Frontal cortex (tissue), 4 donors: ENCODE measurements around the gene IRAG1. TPM values are rescaled to one million over a fixed set of nuclear protein-coding genes. Genes with fewer than 3 reads are reported as not detected.
A peak's percentile ranks its signal among the peaks of the same experiment; 100 is the strongest.

Source experiments
- DNase-seq, 2 donors: peaks; one replicate each; pipeline ENCODE4 v3.0.0; 2012; ENCODE audit warnings: low spot score in 2 of 2
- FAIRE-seq: peaks from 2 replicates; lab custom pipeline; 2012; peaks lifted over from hg19 to GRCh38; lab: Jason Lieb, UNC
- total RNA-seq: library from RNA; depleted of rRNA; stranded (reverse); fragments of >200 nt; gene quantifications from one replicate; pipeline ENCODE4 v1.2.3, GENCODE V29; 2014
- donor health status: control.
- donor health status: control.
- donor health status: control.

Gene IRAG1
- total RNA-seq, 1 donor from 2014 or later, result 1.6 TPM

DNA sequence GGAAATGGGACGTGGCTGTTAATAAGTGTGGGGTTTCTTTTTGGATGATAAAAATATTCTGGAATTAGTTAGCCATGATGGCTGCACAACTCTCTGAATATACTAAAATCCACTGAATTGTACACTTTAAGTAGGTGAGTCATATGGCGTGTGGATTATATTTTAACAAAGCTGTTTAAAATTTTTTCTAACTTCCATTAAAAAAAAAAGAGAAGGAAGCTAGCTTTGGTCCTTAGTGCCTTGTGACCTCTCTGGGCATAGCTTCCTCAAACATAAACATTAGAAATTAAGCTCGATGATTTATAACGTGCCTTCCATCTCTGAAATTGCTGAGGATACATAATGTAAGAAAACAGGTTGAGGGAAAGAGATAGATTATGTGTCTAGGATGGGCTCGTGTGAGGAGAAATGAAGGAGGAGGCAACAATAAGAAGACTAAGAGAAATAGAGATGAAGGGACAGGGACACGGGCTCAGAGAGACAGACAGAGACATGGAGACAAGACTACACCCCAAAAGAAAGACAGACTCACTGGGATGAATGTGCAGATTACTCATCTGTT lies 20.0 kb downstream of the IRAG1 start:
- no peak for FAIRE-seq

DNA sequence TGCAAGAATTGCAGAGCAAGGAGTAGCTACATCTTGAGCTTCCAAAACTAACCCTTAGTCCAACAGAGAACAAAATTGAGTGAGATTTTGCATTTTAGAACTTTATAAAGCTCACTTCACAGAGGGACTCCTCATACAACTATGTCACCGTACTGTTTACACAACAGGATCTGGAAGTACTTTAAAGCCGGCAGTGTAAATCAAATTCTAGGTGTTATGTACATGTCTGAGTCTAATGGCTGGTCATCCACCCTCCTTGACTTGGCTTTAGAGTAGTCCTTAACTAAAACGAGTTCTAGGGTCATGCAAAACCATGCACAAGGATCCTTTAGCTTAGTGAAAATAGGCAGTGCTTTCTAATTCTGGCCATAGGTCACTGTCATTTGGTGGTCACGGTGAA lies 23.5 kb downstream of the IRAG1 start:
- no peak for DNase-seq
- no peak for FAIRE-seq

More for the DNA sequence above, 20.0 kb downstream of the IRAG1 start:
- no peak for DNase-seq

DNA sequence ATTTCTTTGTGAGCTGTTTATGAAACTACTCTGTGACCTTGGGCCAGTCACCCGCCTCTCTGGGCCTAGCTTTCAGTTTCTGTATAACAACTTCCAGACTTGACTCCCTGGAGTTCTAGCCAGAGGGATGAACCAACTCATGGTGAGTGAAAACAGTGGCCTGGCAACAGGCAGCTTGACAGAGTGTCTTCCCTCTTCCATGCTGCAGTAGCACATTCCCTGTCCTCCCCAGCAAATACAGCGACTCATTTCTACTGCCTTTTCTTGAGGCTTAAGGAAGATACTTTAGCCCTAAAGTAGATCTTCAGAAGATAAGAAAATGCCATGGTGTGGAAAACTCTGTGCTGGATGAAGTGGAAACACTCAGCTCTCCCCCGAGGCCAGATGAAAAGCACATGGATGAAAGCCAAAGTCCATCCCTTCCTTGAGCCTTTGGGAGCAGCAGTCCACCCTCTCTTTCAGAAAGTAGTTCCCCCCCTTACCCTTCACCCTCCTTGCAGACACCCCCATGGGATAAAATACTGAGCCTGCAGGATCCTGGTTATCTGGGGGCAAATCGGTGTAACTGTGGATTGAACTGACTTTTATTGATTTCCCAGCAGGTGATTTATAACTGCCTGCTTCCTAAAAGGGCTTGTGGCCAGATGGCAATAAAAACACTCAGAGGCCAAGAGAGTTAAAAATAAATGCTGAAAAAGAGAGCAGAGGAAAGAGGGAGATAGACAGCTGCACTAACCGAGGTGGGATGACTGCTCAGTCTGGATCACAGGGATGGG lies 24.1 kb downstream of the IRAG1 start:
- DNase-seq (no peak), FAIRE-seq (no peak)

DNA sequence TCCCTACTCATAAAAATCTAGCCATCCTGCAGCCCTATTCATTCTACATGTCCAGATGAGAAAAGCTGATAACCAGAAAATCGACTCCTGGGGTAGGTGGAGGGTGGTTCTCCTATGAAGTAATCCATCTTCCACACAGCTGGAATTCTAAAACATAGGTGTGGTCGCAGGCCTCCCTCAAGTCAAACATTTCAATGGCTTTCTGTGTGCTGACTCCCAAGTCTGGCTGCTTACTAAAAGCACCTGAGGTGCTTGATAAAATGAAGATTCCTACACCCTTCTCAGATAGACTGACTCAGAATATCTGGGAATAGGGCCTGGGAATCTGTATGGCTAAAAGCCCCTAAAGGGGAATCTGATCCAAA lies 26.1 kb downstream of the IRAG1 start:
- FAIRE-seq (no peak), DNase-seq (no peak)

DNA sequence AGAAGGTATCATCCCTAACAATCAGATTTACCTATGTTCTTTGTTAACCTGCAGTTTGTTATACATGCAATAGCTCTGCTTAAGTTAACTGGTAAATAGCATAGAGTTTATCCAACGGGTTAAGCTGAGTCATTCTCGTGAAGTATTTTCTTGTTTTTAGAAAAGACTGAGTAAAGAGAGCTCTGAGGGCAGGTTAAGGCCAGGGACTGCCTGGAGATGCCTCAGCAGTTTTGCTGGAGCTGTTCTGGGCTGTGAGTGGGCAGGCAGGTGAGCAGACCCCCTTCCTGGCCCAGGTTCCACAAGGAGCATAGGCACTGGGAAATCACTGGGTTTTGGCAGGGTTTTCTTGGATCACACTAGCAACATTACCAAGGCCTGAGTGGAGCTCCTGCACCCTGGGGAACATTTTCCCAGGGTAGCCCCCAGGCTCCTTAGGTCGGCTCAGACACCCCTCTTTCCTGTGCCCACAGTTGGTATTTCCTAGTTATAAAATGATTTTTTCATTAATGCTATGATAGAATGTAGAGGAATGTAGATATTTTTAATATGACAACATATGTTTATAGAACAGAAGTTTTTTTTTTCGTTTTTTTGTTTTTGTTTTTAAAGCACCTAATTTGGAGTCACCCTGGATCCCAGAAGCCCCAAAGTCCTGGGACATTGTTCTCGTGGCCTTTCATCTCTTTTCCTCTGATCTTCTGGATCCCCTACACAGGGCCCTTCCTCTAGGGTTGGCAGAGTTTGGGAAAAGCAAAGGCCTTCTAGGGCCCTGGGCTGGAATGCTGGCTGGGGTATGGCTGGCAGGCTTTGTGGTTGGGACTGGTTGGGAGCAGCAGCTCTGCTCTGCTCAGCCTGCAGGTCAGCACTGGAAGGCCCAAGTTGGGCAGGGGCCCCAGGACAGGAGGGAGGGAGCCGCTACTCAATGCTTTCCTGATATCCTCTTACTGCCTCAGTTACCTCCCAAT lies 26.7 kb downstream of the IRAG1 start:
- FAIRE-seq (no peak), DNase-seq (no peak)

DNA sequence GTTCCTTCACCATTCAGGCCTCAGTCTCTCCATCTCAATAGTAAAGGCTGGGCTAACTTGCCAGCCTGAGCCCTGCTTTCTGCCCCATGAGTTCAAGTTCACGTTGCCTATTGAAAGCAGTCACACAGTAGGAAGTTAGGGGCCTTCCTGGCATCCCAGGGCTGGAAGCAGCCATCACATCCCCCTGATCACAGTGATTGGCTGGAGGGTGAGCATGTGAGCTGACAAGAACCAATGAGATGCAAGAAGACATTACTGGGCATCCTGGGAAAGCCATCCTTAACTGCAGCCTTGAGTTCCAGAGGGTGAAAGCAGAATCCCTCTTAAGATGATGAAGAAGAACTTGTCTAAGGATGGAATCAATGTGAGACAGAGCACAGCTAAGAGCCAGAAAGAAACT lies 29.1 kb downstream of the IRAG1 start:
- no peak for FAIRE-seq
- no peak for DNase-seq

DNA sequence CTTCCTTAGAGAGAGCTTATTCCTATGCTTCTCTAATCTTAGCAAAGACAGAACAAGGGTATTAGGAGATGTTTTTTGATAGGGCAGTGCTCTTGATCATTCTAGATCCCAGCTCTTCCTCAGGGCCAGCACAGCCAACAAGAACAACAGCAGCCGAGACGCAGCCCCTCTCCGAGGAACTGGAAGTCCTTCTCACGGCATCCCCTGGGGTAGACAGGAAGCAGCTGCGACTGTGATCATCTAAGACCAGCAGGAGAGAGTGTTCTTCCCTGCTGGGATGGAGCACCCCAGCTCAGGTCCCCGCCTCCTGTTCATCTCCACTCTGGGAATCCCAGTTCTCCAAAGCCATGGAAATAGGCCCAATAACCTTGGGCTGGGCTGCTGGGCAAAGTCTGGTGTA lies 29.6 kb downstream of the IRAG1 start:
- FAIRE-seq (no peak), DNase-seq (no peak)

DNA sequence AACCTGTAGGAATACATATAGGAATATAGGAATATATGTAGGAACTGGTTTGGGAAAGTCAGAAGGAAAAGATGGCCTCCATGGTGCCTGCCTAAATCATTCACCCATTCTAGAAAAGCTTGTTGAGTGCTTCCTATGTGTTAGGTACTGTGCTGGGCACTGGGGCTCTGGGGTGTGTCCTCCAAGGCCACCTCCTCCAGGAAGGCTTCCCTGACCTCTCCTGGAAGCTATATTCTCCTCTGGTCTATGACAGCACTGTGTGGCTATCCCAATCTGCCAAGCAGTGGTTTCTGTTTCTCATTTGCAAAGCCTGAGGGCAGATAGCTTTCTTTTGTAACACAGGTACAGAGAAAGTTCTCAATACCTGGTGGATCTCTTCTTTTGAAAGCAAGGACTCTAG lies 30.2 kb downstream of the IRAG1 start:
- DNase-seq (no peak), FAIRE-seq (no peak)

DNA sequence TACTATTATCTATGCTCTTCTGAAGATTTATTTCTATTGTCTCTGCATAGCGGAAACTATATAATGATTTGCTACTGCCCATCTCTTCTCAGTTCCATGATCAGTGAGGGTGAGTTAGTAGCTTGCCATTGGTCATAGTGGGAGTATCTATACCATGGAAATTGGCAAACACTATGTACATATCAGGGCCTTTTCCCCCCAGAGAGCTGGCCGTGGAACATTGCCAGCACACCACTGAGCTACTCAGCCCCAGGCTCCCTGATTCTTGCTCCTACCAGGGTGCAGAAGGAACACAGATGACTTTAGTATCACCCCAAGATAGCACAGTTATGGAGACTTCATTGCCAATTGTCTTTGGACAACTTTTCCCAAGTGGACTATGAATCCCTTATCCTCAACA lies 33.2 kb downstream of the IRAG1 start:
- FAIRE-seq, result no peak

DNA sequence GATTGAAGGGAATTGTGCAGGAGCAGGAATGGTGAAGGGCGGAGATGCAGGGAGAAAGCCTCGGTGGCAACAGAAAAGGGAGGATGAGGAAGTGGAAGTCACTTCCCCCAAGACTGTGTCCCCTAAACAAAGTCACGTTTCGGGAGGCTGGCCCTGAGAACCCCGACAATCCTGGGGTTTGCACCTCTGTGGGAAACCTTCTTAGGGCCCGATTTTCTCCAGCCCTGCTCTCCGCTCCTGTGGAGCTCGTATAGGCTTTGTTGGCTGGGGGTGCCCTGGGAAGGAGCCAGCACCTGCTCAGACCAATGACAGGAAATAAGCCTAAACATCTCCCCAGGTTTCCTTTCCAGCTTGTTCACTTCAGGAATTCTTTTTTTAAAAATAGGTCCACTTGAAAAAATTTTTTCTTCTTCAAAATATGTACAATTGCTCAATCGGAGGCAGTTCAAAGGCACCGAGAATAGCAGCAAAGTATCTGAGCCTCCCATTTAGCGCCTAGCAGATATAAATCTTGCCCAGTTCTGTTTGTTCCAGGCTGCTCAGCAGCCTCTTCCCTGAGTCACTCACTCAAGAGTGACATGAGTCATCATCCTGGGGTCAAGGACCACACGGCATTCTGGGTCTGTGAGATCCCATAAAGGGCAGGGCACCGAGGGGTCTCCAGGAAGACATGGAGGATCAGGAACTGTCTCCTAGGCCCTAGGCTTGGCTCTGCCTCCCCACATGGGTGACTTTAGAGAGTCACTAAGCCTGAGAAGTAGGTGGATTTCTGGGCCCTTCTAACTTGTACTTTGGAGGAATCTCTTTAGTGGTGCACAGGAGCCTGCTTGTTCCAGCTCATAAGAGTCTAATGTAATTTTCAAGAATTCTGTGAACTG lies 34.0 kb downstream of the IRAG1 start:
- DNase-seq (no peak), FAIRE-seq (no peak)

More for the DNA sequence above, 33.2 kb downstream of the IRAG1 start:
- DNase-seq, result no peak

DNA sequence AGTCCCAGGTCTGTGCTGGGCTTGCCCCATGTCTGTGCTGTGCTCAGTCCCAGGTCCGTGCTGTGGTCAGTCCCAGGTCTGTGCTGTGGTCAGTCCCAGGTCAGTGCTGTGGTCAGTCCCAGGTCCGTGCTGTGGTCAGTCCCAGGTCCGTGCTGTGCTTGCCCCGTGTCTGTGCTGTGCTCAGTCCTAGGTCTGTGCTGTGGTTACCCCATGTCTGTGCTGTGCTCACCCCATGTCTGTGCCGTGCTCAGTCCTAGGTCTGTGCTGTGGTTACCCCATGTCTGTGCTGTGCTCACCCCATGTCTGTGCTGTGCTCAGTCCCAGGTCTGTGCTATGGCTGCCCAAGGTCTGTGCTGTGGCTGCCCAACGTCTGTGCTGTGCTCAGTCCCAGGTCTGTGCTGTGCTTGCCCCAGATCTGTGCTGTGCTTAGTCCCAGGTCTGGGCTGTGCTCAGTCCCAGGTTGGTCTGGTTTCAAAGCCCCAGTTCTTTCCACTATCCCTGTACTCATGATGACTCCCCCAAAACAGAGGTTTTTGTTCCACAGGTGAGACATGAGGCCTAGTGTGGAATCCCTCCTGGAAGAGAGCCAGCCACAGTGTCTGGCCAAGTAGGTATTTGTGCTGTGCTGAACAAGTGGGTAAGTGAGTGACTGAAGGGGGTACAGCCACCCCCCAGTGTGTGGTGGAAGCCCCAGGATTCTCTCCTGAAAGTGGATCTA lies 34.8 kb downstream of the IRAG1 start:
- DNase-seq, result no peak
- FAIRE-seq, result no peak

DNA sequence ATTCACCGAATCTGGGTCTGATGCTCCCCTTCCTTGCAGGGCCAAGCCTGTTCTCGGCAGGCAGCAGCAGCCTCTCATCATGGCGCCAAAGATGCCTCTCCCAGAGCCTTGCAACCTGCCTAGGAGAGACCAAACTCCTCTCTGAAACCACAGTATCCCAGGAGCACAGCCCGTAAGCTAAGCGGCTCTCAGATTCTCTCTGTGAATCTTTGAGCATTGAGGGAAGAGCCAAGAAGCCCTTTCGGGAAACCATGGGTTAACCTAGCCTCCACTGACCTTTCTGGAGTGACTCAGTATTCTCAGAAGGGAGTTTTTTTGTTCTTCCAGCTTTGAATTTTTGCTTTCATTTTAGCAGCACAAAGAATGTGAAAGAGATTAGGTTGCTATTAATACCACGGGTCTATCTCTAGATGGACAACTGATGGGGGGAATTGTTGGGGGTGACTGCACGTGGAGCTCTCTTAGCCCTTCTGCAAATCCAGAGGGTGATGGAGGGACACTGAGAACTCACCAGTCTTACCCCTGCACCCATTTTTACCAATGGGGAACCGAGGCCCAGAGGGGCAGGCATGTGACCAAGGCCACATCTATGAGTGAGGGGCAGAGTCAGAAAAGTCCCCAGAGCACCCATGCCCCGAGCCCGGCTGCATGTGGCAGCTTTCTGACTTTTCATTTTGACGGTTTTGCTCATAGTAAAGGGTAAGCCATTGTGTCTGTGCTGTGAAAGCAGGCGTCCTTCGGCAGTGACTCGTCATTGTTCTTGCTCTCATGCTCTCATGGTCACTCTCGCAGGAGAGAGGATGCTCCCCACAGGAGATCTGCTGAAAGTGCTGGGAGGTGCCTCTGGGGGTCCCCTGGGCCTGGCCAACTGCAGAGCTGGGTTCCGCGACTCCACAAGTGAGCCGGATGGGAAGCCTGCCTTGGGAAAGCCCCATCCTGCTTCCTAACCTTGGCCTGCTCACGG lies 36.0 kb downstream of the IRAG1 start:
- no peak for DNase-seq
- no peak for FAIRE-seq

DNA sequence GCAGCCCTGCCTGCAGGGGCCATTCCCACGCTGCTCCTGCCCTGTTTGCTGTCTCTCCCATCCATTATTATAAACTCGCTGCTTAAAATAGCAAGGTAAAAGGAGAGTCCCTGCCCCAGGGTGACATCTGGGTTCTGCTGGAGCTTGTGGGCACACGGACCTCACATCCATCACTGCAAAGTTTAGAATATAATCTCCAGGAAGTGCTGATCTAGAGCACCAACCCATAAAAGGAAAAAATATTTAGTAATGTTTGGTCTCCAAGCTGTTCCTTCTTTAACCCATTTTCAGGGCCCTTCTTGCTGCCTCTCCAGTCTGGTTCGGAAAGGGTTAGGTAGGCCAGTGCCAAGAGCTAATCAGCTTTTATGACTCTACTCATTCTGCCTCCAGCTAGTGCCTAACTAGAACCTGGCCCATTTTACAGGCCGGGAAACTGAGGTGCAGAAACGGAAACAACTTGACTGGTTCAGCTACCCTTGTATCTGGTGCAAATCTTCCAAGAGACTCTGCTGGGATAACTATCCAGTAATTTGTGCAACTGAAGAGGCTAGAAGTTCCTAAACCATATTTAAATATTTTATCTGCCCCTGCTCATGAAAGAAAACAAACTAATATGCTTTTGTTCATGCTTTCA lies 37.5 kb downstream of the IRAG1 start:
- DNase-seq (no peak), FAIRE-seq (no peak)

DNA sequence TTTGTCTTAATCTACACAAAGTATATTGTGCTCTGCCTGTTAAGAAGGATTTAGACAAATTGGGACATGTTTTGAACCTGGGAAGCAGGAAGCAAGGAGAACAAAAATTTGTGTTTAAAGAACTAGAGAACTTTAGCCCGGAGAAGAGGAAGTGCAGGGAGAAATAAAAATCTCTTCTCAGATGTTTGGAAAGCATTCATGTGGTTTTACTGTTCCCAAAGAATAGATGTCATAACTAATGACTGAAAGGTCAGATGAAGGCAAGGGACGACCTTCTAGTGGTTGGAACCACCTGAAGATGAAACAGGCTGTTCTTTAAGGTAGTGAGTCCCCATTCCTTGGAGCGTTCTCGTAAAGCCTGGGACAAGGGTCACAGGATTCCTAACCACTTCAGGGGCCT lies 38.3 kb downstream of the IRAG1 start:
- FAIRE-seq, result no peak
- DNase-seq, result no peak

DNA sequence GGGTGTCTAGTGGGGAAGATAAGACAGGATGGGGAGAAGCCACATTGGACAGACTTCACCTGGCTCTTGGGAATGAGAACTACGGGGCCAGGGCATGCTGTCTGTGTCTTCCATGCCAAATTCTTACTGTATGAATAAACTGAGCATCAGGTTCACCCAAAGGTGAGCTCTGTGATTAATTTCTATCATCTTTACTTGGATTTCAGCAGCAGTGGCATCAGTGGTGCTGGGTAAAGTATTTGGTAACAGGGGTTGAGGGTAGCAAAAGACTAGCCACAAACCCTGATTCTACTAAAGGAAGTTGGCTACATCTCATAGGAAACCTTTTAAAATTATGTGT lies 38.8 kb downstream of the IRAG1 start:
- no peak for FAIRE-seq
- DNase-seq, result no peak

DNA sequence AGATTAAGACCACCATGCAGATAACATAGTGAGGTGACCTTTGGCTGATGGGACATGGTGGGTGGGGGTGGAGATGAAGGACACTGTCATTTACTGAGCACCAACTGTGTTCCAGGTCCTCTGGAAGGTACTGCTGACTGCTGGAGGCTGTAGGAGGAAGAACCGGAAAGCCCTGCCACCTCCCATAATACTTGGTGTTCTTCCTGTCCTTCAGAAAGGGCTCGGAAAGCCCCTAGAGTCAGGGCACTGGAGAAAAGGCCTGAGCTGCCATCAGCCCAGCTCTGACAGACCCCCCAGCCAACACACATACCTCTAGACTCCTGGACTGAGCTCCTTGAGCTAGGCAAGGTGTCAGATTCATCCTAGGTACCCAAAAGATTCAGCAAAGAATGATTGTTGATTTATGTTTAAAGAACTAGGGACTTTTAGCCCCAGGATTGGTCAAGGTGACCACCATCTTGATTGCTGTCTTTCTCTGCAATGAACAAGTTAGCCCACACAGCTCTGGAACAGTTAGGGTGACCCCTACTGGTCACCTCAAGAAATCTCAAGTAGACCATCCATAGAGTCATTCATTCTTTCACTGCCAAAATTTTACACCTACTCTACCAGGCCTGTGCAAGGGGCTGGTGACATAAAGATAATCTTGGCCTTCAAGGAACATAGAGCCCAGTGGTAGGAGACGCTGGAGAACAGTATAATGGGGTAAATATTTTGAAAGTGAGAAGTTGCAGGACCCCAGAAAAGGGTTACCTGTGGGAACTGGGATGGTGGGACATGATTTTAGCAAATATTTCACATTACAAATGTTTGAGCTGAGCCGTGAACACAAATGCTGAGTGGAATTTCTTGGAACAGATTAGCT lies 39.4 kb downstream of the IRAG1 start:
- FAIRE-seq (no peak), DNase-seq (peak; percentile 31 to 50)

DNA sequence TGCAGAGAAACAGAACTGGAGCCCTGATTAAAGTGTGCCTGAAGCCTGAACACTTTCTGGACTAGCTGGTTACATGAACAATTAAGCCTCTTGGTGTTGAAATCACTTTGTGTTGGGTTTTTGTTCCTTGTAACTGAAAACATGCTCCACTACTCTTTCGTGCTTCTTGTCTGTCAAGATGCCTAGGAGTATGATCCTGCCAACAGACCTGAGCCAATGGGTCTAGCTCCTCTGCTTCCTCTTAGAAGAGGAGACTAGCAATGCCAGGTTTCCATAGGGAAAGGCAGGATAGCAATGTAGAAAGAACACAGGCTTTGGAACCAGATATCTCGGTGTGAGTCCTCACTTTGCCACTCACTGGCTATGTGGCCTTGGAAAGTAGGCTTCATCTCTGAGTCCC lies 40.3 kb downstream of the IRAG1 start:
- DNase-seq, result no peak
- no peak for FAIRE-seq
